ENCODE data around the gene CBX2.
A peak's percentile ranks its signal among the peaks of the same experiment; 100 is the strongest.

Gene CBX2

GRCh38 chr17:79831265-79832217, 53.6 kb downstream of the CBX2 start:
- no peak for DNase-seq

GRCh38 chr17:79832218-79833109, 54.5 kb downstream of the CBX2 start:
- no peak for DNase-seq

- DNase-seq, result no peak
Measured at GRCh38 chr17:79833110-79833450, 55.1 kb downstream of the CBX2 start.

- DNase-seq, result no peak
Measured at GRCh38 chr17:79833744-79834564, 56.0 kb downstream of the CBX2 start.

- no peak for DNase-seq
Measured at GRCh38 chr17:79834565-79835469, 56.9 kb downstream of the CBX2 start.

GRCh38 chr17:79835470-79835899, 57.5 kb downstream of the CBX2 start:
- DNase-seq, result no peak

GRCh38 chr17:79835953-79836509, 58.1 kb downstream of the CBX2 start:
- DNase-seq, result no peak

GRCh38 chr17:79836510-79836971, 58.6 kb downstream of the CBX2 start:
- no peak for DNase-seq

- peak; percentile 29 for DNase-seq
Measured at GRCh38 chr17:79836972-79837887, 59.3 kb downstream of the CBX2 start.
